Stromal cell of bone marrow (primary cell): Measurements from ENCODE around the gene RAB40C.
"Not testable (repeated sequence)": the region's sequence is repeated elsewhere in the genome, so short reads cannot be mapped to it uniquely, and the experiment has no call there.

Source experiments
- DNase-seq: peaks from one replicate; pipeline ENCODE4 v3.0.0-alpha.2; 2012; ENCODE audit warnings: low read depth

The RAB40C gene

DNA sequence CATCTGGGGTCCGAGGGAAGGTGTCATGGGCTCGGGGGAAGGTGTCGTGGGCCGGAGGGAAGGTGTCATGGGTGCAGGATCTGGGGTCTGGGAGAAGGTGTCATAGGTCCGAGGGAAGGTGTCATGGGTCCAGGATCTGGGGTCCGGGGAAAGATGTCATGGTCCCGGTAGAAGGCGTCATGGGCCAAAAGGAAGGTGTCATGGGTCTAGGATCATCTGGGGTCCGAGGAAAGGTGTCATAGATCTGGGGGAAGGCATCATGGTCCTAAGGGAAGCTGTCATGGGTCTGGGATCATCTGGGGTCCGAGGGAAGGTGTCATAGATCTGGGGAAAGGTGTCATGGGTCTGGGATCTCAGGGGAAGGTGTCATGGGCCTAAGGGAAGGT is 942 bp downstream of the RAB40C start:
- no peak for DNase-seq

DNA sequence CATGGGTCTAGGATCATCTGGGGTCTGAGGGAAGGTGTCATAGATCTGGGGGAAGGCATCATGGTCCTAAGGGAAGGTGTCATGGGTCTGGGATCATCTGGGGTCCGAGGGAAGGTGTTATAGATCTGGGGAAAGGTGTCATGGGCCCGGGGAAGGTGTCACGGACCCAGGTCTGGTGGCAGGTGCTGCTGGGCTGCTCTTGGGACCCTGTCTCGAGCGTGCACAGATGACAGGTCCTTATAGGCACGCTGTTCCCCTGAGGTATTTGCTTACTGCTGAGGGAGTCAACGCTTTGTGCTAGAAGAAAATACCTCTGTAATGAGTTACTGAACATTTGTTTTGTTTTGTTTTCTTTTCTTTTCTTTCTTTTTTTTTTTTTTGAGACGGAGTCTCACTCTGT is 1.4 kb downstream of the RAB40C start:
- no peak for DNase-seq

DNA sequence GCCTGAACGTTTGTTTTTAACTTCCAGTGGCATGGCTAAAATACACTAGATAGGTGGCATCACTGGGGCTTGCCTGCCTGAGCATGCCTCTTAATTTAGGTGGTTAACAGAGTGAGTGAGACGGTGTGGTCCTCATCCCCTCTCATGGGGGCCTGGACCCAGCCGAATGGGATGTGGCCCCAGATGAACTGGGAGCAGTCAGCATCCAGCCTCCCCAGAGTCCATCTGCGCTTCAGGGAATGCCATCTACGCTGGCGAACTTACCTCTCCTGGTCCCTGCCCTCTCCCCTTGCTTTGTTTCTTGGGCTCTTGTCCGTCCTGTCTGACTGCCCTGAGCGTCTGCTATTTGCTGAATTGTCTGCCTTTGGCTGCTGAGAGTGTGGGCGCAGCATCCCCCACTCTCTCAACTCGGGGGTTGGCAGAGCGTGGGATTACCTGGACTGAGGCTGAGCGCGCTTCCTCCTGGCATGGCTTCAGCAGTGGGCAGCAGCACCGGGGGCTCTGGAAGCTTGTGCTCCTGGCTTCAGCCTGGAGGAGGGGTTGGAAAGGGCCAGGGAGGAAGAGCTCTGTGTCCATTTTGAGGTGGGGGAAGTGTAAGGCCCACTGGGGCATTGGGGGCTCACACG is 2.1 kb downstream of the RAB40C start:
- no peak for DNase-seq

DNA sequence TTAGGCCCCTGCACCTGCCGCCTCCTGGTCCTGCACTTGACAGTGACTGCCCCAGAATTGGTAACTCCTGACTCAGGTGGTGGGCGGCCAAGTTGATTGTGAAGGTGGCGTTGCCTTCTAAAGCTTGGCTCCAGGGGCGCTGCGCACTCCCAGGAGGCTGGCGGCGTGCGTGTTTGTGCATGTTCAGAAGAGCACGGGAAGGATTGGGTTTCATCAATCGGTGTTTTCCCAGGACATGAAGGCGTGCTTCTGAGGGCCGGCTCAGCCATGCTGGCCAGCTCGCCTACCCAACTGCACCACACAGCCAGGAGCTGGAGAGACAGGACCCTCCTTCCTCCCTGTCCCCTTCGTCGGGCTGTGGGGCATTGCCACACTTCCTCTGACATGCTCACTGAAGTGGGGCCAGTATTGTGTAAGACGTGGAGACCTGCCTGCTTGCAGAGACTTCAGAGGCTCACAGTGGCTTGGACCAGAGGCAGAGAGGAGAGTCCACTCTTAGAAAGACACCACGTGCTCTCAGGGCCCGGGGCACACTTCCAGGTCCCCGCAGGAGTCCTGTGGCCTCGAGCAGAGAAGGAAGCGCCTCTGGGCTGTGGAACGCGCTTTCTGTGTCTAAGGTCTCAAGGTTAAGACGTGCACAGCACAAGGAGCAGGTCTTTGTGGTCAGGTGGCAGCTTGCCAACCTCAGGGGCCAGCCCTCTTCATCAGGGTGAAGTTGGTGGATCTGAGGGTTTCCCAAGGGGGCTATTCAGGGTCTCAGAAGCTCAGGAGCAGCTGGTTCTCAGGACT is 2.8 kb downstream of the RAB40C start:
- DNase-seq: no peak

DNA sequence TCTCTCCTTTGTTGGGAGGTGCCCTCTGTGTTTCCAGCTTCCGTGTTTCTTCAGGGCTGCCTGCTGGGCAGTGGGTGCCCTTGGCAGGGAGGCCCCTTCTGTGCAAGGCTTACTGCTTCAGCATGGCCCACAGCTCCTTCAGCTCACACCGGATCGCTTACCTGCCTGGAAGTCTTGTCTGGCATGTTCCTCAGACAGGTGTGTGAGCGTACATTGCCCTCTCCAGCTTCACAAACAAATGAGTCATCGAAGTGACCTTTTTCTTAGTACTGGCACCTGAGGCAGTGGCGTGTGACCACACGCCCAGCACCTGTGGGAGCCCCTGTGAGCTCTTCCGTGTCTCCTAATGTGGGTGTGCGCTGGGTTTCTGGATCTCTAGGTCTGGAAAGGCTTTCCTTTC is 3.5 kb downstream of the RAB40C start:
- DNase-seq: no peak

DNA sequence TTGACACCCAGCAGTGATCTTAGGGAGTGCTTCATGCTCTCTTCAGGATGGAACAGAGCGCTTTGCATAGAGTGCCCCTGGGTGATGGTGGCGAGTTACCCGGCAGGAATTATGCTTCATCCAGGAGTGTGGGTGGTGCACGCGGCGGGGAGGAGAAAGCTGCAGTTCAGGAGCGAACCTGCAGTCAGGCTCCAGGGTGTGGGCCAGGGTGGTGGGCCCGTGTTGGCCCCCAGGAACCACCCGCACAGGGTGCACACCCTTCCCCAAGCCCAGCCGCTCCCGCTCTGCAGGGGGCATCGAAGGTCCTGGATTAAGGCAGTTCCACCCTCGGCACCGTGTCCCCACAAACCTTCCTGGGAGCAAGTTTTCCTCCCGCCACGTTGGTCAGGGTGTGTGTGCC is 3.9 kb downstream of the RAB40C start:
- no peak for DNase-seq

DNA sequence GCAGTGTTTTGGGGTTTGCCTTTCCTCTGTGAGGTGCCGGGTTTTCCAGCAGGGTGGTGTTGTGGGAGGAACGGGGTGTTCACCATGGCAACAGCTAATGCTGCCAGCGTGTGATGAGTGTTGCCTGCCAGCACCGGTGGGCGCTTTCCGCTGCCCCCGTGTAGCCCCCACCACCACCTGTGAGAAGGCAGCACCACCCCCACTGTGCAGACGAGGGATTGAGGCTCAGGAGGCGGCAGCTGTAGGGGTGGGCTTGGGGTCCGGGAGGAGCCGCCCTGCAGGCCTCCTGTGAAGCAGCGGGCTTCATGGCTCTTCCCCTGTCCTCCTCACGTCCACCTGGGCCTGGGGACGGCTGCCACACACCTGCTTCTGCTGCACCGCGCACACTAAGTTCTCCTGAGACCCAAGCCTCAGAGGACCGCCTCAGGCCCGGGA is 5.2 kb downstream of the RAB40C start:
- no peak for DNase-seq

DNA sequence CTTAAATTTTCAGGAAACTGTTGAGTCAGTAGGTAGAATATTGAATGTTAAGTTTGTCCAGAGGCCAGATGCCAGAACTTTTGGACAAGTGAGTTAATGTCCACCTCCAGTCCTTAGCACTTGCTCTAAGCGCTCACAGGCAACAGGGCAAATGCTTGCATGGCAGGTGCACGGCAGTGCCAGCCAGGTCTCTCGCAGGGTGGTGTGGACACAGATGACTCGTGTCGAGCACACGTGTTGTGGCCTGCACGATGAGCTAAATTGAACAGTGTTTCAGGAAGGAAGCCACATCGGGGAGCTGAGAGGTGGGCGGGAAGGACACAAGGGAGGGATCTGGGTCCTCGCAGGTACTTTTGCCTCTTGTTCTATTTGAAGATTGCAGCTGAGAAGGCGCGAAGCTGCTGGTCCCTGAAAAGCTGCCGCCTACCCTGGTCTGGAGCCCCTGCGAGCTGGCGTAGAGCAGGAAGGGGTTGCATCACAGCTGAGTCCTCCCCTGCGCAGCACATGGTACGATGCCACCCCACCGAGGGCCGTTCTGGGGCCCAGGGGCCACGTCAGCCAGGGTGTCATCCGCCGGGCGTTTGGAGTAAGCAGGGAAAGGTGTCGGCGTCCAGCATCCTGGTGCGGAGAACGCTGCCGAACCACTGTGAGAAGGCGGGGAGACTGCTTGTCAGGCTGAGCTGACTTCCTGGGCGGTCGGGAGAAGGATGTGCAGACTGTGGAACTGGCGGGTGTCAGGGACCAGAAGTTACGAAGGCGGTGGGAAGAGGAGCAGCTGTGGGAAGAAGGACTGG is 6.3 kb downstream of the RAB40C start:
- DNase-seq: no peak

DNA sequence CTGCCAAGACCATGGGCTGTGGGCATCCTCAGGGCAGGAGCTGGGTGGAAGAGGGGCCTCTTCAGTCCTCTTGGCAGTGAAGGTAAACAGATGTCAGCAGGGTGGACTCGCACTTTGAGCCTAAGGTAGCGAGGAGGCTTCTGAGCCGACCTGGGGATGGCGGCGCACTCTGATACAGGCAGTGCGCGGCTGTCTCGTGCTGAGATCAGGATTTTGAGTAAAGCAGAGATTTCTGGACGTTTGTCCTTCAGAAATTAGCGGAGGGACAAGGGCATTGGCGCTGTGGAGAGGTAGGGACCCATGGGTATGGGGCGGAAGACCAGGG is 6.8 kb downstream of the RAB40C start:
- no peak for DNase-seq

DNA sequence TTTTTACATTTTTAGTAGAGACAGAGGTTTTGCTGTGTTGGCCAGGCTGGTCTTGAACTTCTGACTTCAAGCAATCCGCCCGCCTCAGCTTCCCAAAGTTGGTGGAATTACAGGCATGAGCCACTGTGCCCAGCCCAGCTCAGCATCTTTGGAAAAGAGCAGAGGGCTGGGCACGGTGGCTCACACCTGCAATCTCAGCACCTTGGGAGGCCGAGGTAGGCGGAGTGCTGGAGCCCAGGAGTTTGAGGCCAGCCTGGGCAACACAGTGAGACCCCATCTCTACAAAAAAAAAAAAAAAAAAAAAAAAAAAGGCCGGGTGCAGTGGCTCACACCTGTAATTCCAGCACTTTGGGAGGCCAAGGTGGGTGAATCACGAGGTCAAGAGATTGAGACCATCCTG is 7.8 kb downstream of the RAB40C start:
- DNase-seq: not testable (repeated sequence)

DNA sequence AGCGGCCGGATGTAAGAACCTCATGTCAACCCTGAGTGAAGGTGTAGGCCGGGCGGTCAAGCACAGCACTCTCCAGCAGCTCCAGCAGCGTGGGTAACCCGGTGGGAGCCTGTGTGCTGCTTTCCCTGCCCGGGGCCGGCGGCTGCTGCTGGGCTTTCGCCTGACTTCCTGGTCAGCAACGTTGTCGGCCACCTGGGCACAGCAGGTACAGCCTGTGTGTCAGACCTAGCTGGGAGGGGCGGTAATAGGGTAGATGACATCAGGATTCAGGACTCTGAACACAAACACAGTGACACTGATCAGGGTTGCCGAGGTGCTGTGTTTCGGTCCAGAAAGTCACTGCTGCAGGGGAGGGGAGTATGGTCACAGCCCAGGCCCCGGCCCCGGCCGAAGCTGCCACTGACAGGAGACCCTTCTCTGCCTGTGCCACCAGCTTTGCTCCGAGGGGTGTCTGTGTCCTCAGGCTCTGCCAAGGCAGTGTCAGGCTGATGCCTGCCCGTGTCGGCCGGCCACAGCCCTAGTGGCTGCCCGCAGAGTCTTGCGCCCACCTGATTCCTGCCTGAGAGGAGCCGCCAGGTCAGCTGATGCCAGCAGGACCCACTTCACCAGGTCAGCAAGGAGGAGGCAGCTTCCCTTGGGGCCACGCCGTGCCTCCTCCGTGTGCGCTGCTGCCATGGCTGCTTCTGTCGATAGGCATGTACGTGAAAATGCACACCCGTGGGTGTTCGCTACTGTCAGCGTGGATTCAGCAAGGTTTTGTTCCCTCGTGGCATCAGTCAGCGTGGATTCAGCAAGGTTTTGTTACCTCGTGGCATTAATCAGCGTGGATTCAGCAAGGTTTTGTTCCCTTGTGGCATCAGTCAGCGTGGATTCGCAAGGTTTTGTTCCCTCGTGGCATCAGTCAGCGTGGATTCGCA is 9.2 kb downstream of the RAB40C start:
- DNase-seq: no peak

DNA sequence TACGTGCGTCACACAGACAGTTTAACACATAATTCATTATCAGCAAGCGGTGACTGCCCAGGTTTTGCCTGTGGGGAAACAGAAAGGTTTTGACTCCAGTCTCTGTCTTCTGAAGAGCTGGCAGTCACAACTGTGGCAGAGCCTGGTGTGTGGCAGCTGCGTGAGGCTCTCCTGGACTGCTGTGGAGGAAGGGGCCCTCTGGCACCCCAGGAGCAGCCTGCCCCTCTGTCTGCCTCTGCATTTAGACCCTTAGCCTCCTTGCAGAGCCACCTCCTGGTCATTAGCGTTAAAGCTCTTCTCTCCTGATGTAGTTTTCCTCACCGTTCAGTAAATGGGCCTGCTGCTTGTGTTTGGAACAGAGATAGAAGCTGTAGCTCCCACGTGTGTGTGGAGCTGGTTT is 10.9 kb downstream of the RAB40C start:
- DNase-seq: no peak

DNA sequence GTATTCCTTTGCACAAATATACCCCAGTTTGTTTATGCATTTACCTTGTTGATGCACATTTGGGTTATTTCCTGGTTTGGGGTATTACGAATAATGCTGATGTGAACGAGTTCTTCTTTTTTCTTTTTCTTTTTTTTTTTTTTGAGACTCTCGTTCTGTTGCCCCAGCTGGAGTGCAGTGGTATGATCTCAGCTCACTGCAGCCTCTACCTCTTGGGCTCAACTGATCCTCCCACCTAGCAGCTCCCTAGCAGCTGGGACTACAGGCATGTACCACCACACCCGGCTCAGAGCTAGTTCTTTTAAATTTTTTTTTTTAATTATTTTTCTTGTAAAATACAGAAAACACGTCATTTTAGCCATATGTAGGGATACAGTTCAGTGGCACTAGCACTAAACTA is 14.1 kb downstream of the RAB40C start:
- no peak for DNase-seq

DNA sequence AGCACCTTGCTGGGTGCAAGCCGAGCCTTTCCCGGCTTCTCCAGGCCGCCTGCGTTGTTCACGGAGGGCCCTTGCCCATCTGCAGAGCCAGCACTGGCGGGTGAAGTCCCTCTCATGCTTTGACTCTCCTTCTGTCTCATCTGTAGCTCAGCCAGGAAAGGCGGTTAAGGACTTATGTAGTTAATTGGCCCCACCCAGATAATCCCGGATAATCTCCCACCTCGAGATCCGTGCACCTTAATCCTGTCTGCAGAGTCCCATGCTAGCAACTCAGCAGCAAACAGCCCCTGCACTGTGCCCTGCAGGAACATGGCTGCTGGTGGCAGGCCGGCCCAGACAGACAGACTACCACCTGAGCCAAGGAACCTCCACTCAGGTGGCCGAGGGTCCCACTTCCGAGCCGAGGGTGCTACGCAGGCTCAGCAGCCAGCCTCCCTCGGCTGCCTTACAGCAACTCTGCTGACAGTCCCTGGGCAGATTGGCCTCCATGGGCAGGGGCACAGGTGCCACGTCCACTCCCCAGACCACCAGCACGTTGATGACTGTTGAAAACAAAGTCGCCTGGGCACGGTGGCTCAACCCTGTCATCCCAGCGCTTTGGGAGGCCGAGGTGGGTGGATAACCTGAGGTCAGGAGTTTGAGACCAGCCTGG is 16.9 kb downstream of the RAB40C start:
- no peak for DNase-seq

DNA sequence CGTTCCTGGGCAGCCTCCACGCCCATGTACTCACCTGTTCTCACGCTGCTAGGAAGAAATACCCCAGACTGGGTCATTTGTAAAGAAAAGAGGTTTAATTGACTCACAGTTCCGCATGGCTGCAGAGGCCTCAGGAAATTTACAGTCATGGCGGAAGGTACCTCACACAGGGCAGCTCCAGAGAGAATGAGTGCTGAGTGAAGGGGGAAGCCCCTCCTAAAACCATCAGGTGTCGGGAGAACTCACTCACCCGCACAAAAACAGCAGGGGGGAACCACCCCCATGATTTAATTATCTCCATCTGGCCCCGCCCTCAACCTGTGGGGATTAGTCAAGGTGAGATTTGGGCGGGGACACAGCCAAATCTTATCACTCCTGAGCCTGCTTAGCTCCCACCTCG is 18.2 kb downstream of the RAB40C start:
- DNase-seq: no peak

DNA sequence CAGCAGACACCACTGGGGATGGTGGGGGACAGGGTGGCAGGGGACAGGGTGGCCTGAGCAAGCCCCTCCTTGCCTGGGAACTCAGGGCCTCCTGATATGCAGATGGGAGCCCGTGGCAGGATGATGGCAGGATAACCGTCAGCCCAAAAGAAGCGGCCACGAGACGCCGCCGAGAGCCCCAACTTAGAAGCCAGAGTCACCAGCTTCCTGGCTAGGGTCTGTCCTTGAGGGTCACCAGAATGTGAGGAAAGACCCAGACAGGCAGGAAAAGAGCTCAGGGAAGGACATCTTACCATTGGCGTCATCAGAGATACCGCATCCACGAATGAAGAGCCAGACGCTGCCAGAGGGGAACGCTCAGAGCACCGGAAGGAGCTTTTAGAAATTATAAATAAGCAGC is 19.4 kb downstream of the RAB40C start:
- DNase-seq: no peak

DNA sequence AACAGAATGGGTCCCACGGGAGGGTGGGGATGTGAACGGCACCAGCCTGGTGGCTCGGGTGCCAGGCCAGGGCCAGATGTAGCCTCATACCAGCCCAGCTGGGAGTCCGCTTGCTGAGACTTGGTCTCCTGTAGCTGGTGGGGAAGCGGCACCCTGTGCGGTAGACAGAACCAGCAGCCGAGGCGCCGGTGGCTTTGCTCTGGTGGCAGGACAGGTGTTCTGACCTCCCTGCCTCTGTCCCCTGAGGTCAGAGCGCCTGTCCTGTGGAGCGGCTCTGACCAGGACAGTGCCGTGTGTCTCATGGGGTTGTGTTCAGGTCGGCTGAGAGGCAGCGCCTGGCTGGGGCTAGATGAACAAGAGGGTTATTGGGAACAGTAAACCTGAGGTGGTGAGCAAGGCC is 20.1 kb downstream of the RAB40C start:
- no peak for DNase-seq

DNA sequence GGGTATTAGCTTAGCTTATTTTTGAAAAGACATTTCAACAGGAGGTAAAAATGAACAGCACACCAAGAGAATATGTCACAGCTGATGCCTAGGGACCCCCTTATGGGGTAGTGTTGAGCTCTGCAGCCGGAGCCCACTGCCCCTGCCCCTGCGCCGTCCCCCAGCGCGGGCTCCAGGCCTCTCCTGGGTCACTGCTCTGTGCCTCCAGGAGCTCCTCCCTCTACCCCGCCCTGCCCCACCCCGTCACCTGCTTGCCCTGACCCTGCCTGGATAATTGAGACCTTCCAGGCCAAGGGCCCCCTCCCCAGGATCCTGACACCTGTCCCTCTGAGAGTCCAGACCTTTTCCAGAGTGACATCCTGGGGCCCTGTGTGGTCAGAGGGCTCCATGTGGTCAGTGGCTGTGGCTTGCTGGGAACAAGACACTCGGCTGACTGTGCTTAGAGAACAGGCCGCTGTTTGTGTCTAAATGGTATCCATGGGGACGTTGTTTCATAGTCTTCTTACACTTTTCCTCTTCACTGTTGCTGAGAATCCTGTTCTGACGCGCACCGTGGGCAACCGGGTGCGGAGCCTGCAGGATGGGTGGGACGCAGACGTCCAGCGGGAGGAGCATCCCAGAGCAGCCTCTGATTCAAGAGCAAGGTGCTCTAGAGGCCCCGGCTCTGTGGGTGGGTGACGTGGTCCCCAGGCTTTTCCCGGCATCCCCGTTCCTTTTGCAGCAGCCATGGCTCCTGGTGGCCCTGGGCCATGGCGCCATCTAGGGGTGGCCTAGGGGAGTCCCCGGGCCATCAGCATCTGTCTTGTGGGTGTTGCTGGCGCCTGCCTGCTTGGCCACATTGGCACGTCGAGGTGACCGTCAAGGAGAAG is 20.9 kb downstream of the RAB40C start:
- no peak for DNase-seq

DNA sequence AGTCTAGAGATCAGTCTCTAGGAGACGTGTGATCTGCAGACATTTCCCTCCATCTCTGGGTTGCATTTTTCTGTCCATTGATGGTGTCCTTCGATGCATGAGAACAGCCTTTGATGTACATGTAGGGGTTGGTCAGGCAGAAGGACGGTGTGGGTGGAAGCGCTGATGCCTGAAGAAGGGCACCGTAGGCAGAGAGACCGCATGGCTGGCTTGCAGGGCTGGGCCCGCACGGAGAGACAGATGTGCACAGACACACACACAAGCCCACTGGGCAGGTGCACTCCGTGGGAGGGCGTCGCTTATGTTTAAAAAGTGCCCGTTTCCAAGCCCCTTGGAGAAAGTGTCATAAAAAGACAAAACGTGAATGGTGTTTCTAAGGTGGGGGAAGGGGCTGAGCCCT is 25.3 kb downstream of the RAB40C start:
- DNase-seq: no peak

DNA sequence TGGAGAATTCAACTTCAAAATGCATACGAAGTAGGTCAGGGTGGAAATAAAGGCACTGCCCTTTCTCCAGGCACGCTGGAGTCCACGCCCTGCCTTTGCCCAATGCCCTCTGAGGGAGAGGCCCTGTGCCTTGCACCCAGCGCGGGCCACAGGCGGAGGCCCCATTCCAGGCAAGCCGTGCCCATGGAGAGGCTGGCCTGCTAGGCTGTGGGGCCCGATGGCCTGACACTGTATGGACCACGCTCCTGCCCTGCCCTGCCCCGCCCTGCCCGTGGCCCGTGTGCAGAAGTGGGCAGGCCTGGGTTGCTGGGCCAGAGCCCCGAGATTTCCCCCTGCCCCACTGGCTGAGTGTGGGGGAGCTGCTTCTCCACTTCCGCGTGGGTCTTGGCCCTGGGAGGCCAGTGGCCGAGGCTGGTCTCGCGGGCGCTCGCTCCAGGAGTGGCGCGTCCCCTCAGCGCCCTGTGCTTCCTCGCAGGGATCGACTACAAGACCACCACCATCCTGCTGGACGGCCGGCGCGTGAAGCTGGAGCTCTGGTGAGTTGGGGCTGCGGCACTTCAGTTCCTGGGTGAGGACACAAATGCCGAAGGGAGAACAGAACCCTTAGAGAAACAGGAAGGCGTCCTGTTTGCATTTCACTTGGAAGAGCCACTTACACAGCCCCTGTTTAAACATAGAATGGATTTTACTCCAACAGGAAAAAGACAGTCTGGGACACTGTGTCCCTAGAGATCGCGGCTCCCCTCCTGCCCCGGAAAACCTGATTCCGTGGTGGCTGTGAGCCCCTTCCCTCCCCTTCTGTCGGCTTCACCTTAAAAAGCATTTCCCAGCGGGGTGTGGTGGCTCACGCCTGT is 27.1 kb downstream of the RAB40C start:
- no peak for DNase-seq
